ENCODE measurements around the gene TYRO3. TPM values are rescaled to one million over a fixed set of nuclear protein-coding genes. Genes with fewer than 3 reads are reported as not detected.

The TYRO3 gene
- total RNA-seq, 2 experiments from 2014 or later, result 0.48 TPM; not detected in 1

- Histone ChIP-seq H4K20me1 (ENCODE audit: insufficient read depth, low read length) (no peaks in the 10 kb centered on the region), H3K79me2 (ENCODE audit: insufficient read depth, low read depth, low read length) (no peaks in the 10 kb centered on the region), H2AFZ (ENCODE audit: low read length) (no peak overlapping the region), H3K9me2 (ENCODE audit: insufficient read depth, low read length) (no peaks in the 10 kb centered on the region), H3K27ac (ENCODE audit: low read depth, low read length, poor library complexity, severe bottlenecking) (no peak overlapping the region), H3K4me1 (ENCODE audit: insufficient read depth, low read length, poor library complexity, severe bottlenecking) (no peaks in the 10 kb centered on the region), H3K36me3 (ENCODE audit: insufficient read depth, low read length) (peaks cover 39% of the 10 kb centered on the region), H3K4me3 (ENCODE audit: low read depth, low read length, poor library complexity, severe bottlenecking) (no peak overlapping the region), H3K9me3 (ENCODE audit: low read length) (no peaks in the 10 kb centered on the region), H3K4me2 (ENCODE audit: low read length) (no peak overlapping the region)
- intact Hi-C loops (cut with micrococcal nuclease; ENCODE audit: unreplicated experiment), result no loop called here
- no peak for DNase-seq (ENCODE audit: low spot score)
- ChIA-PET POLR2A (no interaction called here), CTCF (ENCODE audit: unreplicated experiment) (no interaction called here)
- no TSS peak for BruUV-seq (replicated peaks)
- TF ChIP-seq EZH2phosphoT487 (IDR thresholded peaks at IDR 0.05; ENCODE audit: borderline replicate concordance, low read depth, low read length), result no peak
- no peak for TF ChIP-seq CTCF (conservative IDR thresholded peaks at IDR 0.05; ENCODE audit: low read length)
Measured at GRCh38 chr15:41536866-41537265, 22.1 kb upstream of the TYRO3 start.

GRCh38 chr15:41543521-41543870, 15.5 kb upstream of the TYRO3 start:
- Histone ChIP-seq H3K27ac (ENCODE audit: low read depth, low read length, poor library complexity, severe bottlenecking) (peak overlapping the region; percentile 21), H3K9me3 (ENCODE audit: low read length) (no peaks in the 10 kb centered on the region), H3K4me3 (ENCODE audit: low read depth, low read length, poor library complexity, severe bottlenecking) (peak overlapping the region; percentile 89), H3K9me2 (ENCODE audit: insufficient read depth, low read length) (no peaks in the 10 kb centered on the region), H4K20me1 (ENCODE audit: insufficient read depth, low read length) (no peaks in the 10 kb centered on the region), H3K79me2 (ENCODE audit: insufficient read depth, low read depth, low read length) (peaks cover 11% of the 10 kb centered on the region; the same call in 1 of the 2 replicates), H2AFZ (ENCODE audit: low read length) (peak overlapping the region; percentile 92), H3K4me2 (ENCODE audit: low read length) (peak overlapping the region; percentile 87), H3K36me3 (ENCODE audit: insufficient read depth, low read length) (no peaks in the 10 kb centered on the region), H3K4me1 (ENCODE audit: insufficient read depth, low read length, poor library complexity, severe bottlenecking) (peaks cover 6% of the 10 kb centered on the region)
- intact Hi-C loops (cut with micrococcal nuclease; ENCODE audit: unreplicated experiment), result no loop called here
- POLR2A ChIA-PET, result no interaction called here
- no TSS peak for BruUV-seq (replicated peaks)
- CTCF ChIA-PET (ENCODE audit: unreplicated experiment), result no interaction called here
- no peak for DNase-seq (ENCODE audit: low spot score)
- TF ChIP-seq CTCF (conservative IDR thresholded peaks at IDR 0.05; ENCODE audit: low read length) (no peak), EZH2phosphoT487 (IDR thresholded peaks at IDR 0.05; ENCODE audit: borderline replicate concordance, low read depth, low read length) (no peak)

- Histone ChIP-seq H2AFZ (ENCODE audit: low read length) (peak overlapping the region; percentile 92; the same call in 1 of the 2 replicates), H4K20me1 (ENCODE audit: insufficient read depth, low read length) (no peaks in the 10 kb centered on the region), H3K9me3 (ENCODE audit: low read length) (no peaks in the 10 kb centered on the region), H3K4me1 (ENCODE audit: insufficient read depth, low read length, poor library complexity, severe bottlenecking) (peaks cover 6% of the 10 kb centered on the region), H3K79me2 (ENCODE audit: insufficient read depth, low read depth, low read length) (peaks cover 11% of the 10 kb centered on the region; the same call in 1 of the 2 replicates), H3K9me2 (ENCODE audit: insufficient read depth, low read length) (no peaks in the 10 kb centered on the region), H3K27ac (ENCODE audit: low read depth, low read length, poor library complexity, severe bottlenecking) (no peak overlapping the region), H3K36me3 (ENCODE audit: insufficient read depth, low read length) (no peaks in the 10 kb centered on the region), H3K4me3 (ENCODE audit: low read depth, low read length, poor library complexity, severe bottlenecking) (peak overlapping the region; percentile 89), H3K4me2 (ENCODE audit: low read length) (peak overlapping the region; percentile 87; the same call in 1 of the 2 replicates)
- intact Hi-C loops (cut with micrococcal nuclease; ENCODE audit: unreplicated experiment), result no loop called here
- no peak for DNase-seq (ENCODE audit: low spot score)
- TF ChIP-seq CTCF (conservative IDR thresholded peaks at IDR 0.05; ENCODE audit: low read length) (no peak), EZH2phosphoT487 (IDR thresholded peaks at IDR 0.05; ENCODE audit: borderline replicate concordance, low read depth, low read length) (no peak)
- ChIA-PET POLR2A (interaction anchor here (0.7 to 1.1 kb wide), 5 partner anchors 8 to 427 kb away, joined by 3 to 6 read pairs (median 3); partner anchors contain the start of gene EHD4), CTCF (ENCODE audit: unreplicated experiment) (no interaction called here)
- no TSS peak for BruUV-seq (replicated peaks)
Measured at GRCh38 chr15:41544650-41545015, 14.4 kb upstream of the TYRO3 start.

Data from OCI-LY7 (cell line).